PFSK-1 (cell line): Measurements from ENCODE around the gene SLC22A9.

Experiments
- POLR2AphosphoS5 ChIP-seq: IDR thresholded peaks from 2 replicates; pipeline ENCODE4 v1.6.1; 2012; ENCODE audit warnings: low read depth, mild to moderate bottlenecking, control low read depth, low read length, moderate library complexity
- SIN3A ChIP-seq: IDR thresholded peaks from 2 replicates; pipeline ENCODE4 v1.6.1; 2012; ENCODE audit warnings: mild to moderate bottlenecking, low read length, moderate library complexity, borderline replicate concordance; ENCODE audit not compliant: insufficient read depth
- TF ChIP-seq, protein P1 (sequence below), 2 experiments: IDR thresholded peaks; 2 replicates each; pipeline versions ENCODE4 v1.6.1 to v1.8.0; 2011 to 2012; ENCODE audit warnings: low read depth in 2 of 2, low read length in 2 of 2, control low read depth in 1 of 2, inconsistent platforms in 1 of 2, mild to moderate bottlenecking in 1 of 2, moderate library complexity in 1 of 2; ENCODE audit not compliant: insufficient read depth in 1 of 2

DNA sequence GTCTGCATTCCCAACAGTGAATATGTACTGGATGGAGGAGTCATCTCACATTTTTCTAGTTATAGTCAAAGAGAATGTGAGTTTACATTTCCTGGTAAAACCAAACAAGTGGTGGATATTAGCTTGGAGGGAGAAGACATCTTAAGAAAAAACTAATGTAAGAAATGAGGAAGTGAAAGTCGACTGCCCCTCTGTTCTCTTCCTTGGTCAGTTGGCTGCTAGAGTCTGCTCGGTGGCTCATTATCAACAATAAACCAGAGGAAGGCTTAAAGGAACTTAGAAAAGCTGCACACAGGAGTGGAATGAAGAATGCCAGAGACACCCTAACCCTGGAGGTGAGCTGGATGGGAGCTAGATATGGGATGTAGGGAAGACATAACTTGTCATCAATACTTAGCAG, 5.8 kb downstream of the SLC22A9 start:
- TF ChIP-seq POLR2AphosphoS5 = no peak
- TF ChIP-seq, protein P1, sequence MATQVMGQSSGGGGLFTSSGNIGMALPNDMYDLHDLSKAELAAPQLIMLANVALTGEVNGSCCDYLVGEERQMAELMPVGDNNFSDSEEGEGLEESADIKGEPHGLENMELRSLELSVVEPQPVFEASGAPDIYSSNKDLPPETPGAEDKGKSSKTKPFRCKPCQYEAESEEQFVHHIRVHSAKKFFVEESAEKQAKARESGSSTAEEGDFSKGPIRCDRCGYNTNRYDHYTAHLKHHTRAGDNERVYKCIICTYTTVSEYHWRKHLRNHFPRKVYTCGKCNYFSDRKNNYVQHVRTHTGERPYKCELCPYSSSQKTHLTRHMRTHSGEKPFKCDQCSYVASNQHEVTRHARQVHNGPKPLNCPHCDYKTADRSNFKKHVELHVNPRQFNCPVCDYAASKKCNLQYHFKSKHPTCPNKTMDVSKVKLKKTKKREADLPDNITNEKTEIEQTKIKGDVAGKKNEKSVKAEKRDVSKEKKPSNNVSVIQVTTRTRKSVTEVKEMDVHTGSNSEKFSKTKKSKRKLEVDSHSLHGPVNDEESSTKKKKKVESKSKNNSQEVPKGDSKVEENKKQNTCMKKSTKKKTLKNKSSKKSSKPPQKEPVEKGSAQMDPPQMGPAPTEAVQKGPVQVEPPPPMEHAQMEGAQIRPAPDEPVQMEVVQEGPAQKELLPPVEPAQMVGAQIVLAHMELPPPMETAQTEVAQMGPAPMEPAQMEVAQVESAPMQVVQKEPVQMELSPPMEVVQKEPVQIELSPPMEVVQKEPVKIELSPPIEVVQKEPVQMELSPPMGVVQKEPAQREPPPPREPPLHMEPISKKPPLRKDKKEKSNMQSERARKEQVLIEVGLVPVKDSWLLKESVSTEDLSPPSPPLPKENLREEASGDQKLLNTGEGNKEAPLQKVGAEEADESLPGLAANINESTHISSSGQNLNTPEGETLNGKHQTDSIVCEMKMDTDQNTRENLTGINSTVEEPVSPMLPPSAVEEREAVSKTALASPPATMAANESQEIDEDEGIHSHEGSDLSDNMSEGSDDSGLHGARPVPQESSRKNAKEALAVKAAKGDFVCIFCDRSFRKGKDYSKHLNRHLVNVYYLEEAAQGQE (IDR thresholded peaks at IDR 0.05; ENCODE audit: insufficient read depth in 1 of 2, low read depth in 2 of 2, low read length in 2 of 2) = no peak
- TF ChIP-seq SIN3A = no peak
